Esophagus muscularis mucosa (tissue), 4 donors: ENCODE data around the gene CLEC4F. TPM values are rescaled to one million over a fixed set of nuclear protein-coding genes. Genes with fewer than 3 reads are reported as not detected.

ENCODE experiments used
- DNase-seq: peaks from one replicate; pipeline ENCODE4 v3.0.0-alpha.2; 2017; ENCODE audit errors: extremely low spot score
- H3K27ac ChIP-seq, 4 donors: fragments of 200-600 bp; sonication (generic); replicated peaks in 1 of 4; 1 replicate in 3 of 4; 2 replicates in 1 of 4; pipeline ENCODE4 v1.5.1; 2016 to 2019; ENCODE audit warnings: mild to moderate bottlenecking in 1 of 4
- H3K27me3 ChIP-seq, 4 donors: fragments of 200-600 bp; sonication (generic); one replicate each; pipeline versions ENCODE4 v1.5.1 to v1.6.0; 2016 to 2019
- H3K36me3 ChIP-seq, 4 donors: fragments of 200-600 bp; sonication (generic); one replicate each; pipeline ENCODE4 v1.5.1; 2016 to 2019
- H3K4me1 ChIP-seq, 4 donors: fragments of 200-600 bp; sonication (generic); one replicate each; pipeline ENCODE4 v1.5.1; 2016 to 2019
- H3K4me3 ChIP-seq, 4 donors: fragments of 200-600 bp; sonication (generic); 1 replicate in 2 of 4; 2 replicates in 2 of 4; pipeline ENCODE4 v1.5.1; 2016 to 2019; ENCODE audit warnings: mild to moderate bottlenecking in 4 of 4, moderate library complexity in 1 of 4
- H3K9me3 ChIP-seq, 4 donors: fragments of 200-600 bp; sonication (generic); 1 replicate in 3 of 4; 2 replicates in 1 of 4; pipeline ENCODE4 v1.5.1; 2016 to 2019
- CTCF ChIP-seq, 3 experiments: fragments of 200-600 bp in 2 of 3; fragments of 450-650 bp in 1 of 3; sonication (generic) in 2 of 3; IDR thresholded peaks; one replicate each; pipeline ENCODE4 v1.5.1; 2017 to 2019; ENCODE audit warnings: antibody characterized with exemption in 3 of 3, mild to moderate bottlenecking in 2 of 3, moderate library complexity in 1 of 3
- EP300 ChIP-seq: sonication (generic); formaldehyde crosslinking; IDR thresholded peaks from one replicate; pipeline ENCODE4 v1.6.1; 2017; ENCODE audit warnings: antibody characterized with exemption
- POLR2A ChIP-seq: fragments of 450-650 bp; IDR thresholded peaks from one replicate; pipeline ENCODE4 v1.6.1; 2017; ENCODE audit warnings: antibody characterized with exemption, moderate library complexity, mild to moderate bottlenecking, low read depth
- POLR2AphosphoS5 ChIP-seq, 2 donors: sonication (generic); formaldehyde crosslinking; IDR thresholded peaks; one replicate each; pipeline ENCODE4 v1.6.1; 2017; ENCODE audit warnings: antibody characterized with exemption in 2 of 2
- WGBS: methylation state at CpG from one replicate; pipeline ENCODE4 v1.1.5; 2018; 5-methylcytosine and 5-hydroxymethylcytosine counted together
- intact Hi-C: fragments of 100-400 bp; cut with DNase I; formaldehyde crosslinking; loops from one replicate; pipeline ENCODE4 v1.15.1; 2023
- small RNA-seq, 3 donors: library from RNA; depleted of rRNA; stranded (forward); fragments of <200 nt; gene quantifications; one replicate each; pipeline ENCODE3, GENCODE V24; 2016
- total RNA-seq, 4 donors: library from RNA; depleted of rRNA; stranded (reverse); fragments of >200 nt; gene quantifications; one replicate each; pipeline versions ENCODE4 v1.1.0 to v1.2.1, GENCODE V29; 2016

CLEC4F gene
- total RNA-seq, 4 donors from 2014 or later, result 0.13 to 0.63 (median 0.42) TPM; not detected in 1

GRCh38 chr2:70767079-70767698 lies 53.2 kb downstream of the CLEC4F start:
- no peak for TF ChIP-seq CTCF (IDR thresholded peaks at IDR 0.05)
- no peak for TF ChIP-seq EP300
- TF ChIP-seq POLR2AphosphoS5 (IDR thresholded peaks at IDR 0.05), result no peak
- TF ChIP-seq POLR2A, result no peak
- intact Hi-C loops, result no loop called here

GRCh38 chr2:70766357-70767078 lies 53.9 kb downstream of the CLEC4F start:
- WGBS, result 29% methylated on average over 7 of the region's 7 CpGs
- intact Hi-C loops, result no loop called here
- no peak for DNase-seq
- H3K27me3 ChIP-seq, result peaks cover 0 to 66% (median 16%) of the 10 kb centered on the region in 4 donors
- H3K4me1 ChIP-seq, result peaks cover 14 to 22% (median 17%) of the 10 kb centered on the region in 4 donors
- no peak for TF ChIP-seq EP300
- no peak for TF ChIP-seq POLR2AphosphoS5 (IDR thresholded peaks at IDR 0.05)
- TF ChIP-seq CTCF (IDR thresholded peaks at IDR 0.05), result no peak
- TF ChIP-seq POLR2A, result no peak
- H3K36me3 ChIP-seq, result no peaks in the 10 kb centered on the region
- no peak overlapping the region for H3K27ac ChIP-seq
- no peaks in the 10 kb centered on the region for H3K9me3 ChIP-seq
- H3K4me3 ChIP-seq, result peak overlapping the region; percentile 47 to 56 (median 51)

More at GRCh38 chr2:70767079-70767698, 53.2 kb downstream of the CLEC4F start:
- H3K36me3 ChIP-seq, result no peaks in the 10 kb centered on the region
- WGBS, result 1% methylated on average over 33 of the region's 51 CpGs
- no peak for DNase-seq
- peaks cover 14 to 22% (median 17%) of the 10 kb centered on the region in 4 donors for H3K4me1 ChIP-seq
- H3K27ac ChIP-seq, result peak overlapping the region in 1 of 4 donors; percentile 43
- no peaks in the 10 kb centered on the region for H3K9me3 ChIP-seq
- peak overlapping the region; percentile 47 to 56 (median 51) for H3K4me3 ChIP-seq
- H3K27me3 ChIP-seq, result peaks cover 0 to 72% (median 16%) of the 10 kb centered on the region in 4 donors

GRCh38 chr2:70765507-70765906 lies 54.9 kb downstream of the CLEC4F start:
- no peak overlapping the region for H3K4me3 ChIP-seq
- intact Hi-C loops, result no loop called here
- WGBS, result 86% methylated on average over 7 of the region's 7 CpGs

GRCh38 chr2:70759446-70759845 lies 61.0 kb downstream of the CLEC4F start:
- no peaks in the 10 kb centered on the region for H3K9me3 ChIP-seq
- DNase-seq, result no peak
- H3K4me1 ChIP-seq, result no peaks in the 10 kb centered on the region
- peaks cover 0 to 42% (median 1%) of the 10 kb centered on the region in 4 donors for H3K27me3 ChIP-seq
- intact Hi-C loops, result no loop called here
- no peak overlapping the region for H3K4me3 ChIP-seq
- no peak overlapping the region for H3K27ac ChIP-seq
- TF ChIP-seq EP300 (no peak), CTCF (IDR thresholded peaks at IDR 0.05) (no peak), POLR2AphosphoS5 (IDR thresholded peaks at IDR 0.05) (no peak), POLR2A (no peak)
- H3K36me3 ChIP-seq, result no peaks in the 10 kb centered on the region
- WGBS, result 78% methylated on average over 1 of the region's 1 CpG

More at GRCh38 chr2:70765507-70765906, 54.9 kb downstream of the CLEC4F start:
- H3K27me3 ChIP-seq, result peaks cover 0 to 64% (median 16%) of the 10 kb centered on the region in 4 donors
- no peak for DNase-seq
- no peak for TF ChIP-seq POLR2AphosphoS5 (IDR thresholded peaks at IDR 0.05)
- TF ChIP-seq POLR2A, result no peak
- no peak for TF ChIP-seq EP300
- TF ChIP-seq CTCF (IDR thresholded peaks at IDR 0.05), result no peak
- H3K27ac ChIP-seq, result no peak overlapping the region
- peaks cover 14 to 22% (median 17%) of the 10 kb centered on the region in 4 donors for H3K4me1 ChIP-seq
- no peaks in the 10 kb centered on the region for H3K36me3 ChIP-seq
- no peaks in the 10 kb centered on the region for H3K9me3 ChIP-seq

Small RNA genes within 50 kb of the gene (small RNA-seq; reads per million reads assigned to genes)
- gene HMGN2P21, result 0 reads per million in 3 donors

Other genes starting within 250 kb of the CLEC4F start
- gene ADD2, start 52.4 kb downstream of the CLEC4F start, total RNA-seq, result 1 to 10 TPM; 2.5 to 8.6 (median 5.0) TPM
- not detected for gene FIGLA, start 30.0 kb downstream of the CLEC4F start, total RNA-seq
- gene CD207, start 15.2 kb upstream of the CLEC4F start, total RNA-seq, result 1 to 10 TPM in 2 of 4 donors, under 1 TPM in 2; 0.26 to 1.7 (median 0.68) TPM
- gene VAX2, start 80.0 kb upstream of the CLEC4F start, total RNA-seq, result 1 to 10 TPM in 3 of 4 donors, under 1 TPM in 1; 0.33 to 2.5 (median 1.5) TPM
- 1 to 10 TPM in 1 of 4 donors, under 1 TPM in 1, not detected in 2; 0.83 to 1.6 TPM for gene ATP6V1B1, start 115.3 kb upstream of the CLEC4F start, total RNA-seq
- gene ANKRD53, start 158.0 kb upstream of the CLEC4F start, total RNA-seq, result 1 to 10 TPM in 1 of 4 donors, under 1 TPM in 3; under 0.01 to 3.2 (median 0.82) TPM
- gene TEX261, start 174.3 kb upstream of the CLEC4F start, total RNA-seq, result 10 to 100 TPM; 21.6 to 37.7 (median 33.3) TPM
- gene NAGK, start 248.0 kb upstream of the CLEC4F start, total RNA-seq, result 10 to 100 TPM; 49.0 to 81.4 (median 65.2) TPM